Retinal pigment epithelial cell (primary cell): ENCODE results near the gene VSNL1.

Experiments
- DNase-seq: peaks from one replicate; pipeline ENCODE4 v3.0.0-alpha.2; 2010; ENCODE audit warnings: low read depth
- H3K4me3 ChIP-seq: 2 replicates; pipeline ENCODE4 v1.5.1; 2011; ENCODE audit warnings: mild to moderate bottlenecking, low read length, control low read depth, moderate library complexity
- TF ChIP-seq, protein P1 (sequence below): conservative IDR thresholded peaks from 2 replicates; pipeline ENCODE4 v1.5.1; 2011; ENCODE audit warnings: low read depth, low read length, control low read depth, inconsistent platforms

VSNL1 gene

DNA sequence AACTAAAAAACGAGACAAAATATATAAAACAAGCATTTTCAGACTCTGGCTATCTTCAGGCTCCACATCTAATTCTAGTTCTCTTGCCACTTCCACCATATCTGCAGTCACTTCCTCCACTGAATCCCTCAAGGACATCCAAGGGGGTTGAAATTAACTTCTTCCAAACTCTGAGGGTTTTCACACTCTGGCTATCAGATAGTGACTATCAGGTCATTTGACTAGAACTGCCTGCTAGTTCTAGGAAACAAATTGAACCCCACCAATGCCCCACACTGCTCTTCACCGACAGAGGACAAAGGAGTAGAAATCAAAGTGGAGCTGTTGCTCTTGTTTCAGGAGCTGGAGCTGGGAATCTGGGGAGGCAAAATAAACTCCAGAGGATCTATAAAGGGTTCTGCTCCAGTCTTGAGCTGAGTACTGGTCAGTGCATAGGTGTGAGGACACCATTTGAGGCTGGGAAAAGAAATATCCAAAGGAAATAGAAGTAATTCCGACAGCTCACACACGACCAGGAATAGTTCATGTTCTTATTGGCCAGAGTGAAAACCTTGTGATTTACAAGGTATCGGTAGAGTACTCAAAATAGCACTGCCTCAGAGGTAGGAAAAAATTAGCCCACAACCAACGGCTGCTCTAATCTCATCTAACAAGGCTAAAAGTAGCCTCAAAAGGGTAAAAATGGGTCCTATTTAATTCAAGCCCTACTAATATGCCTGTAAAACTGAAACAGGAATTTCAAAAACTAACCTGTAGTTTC, 141.8 kb downstream of the VSNL1 start:
- TF ChIP-seq, protein P1, sequence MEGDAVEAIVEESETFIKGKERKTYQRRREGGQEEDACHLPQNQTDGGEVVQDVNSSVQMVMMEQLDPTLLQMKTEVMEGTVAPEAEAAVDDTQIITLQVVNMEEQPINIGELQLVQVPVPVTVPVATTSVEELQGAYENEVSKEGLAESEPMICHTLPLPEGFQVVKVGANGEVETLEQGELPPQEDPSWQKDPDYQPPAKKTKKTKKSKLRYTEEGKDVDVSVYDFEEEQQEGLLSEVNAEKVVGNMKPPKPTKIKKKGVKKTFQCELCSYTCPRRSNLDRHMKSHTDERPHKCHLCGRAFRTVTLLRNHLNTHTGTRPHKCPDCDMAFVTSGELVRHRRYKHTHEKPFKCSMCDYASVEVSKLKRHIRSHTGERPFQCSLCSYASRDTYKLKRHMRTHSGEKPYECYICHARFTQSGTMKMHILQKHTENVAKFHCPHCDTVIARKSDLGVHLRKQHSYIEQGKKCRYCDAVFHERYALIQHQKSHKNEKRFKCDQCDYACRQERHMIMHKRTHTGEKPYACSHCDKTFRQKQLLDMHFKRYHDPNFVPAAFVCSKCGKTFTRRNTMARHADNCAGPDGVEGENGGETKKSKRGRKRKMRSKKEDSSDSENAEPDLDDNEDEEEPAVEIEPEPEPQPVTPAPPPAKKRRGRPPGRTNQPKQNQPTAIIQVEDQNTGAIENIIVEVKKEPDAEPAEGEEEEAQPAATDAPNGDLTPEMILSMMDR = no peak
- no peak overlapping the region for H3K4me3 ChIP-seq
- no peak for DNase-seq

- TF ChIP-seq, protein P1 = no peak
- no peak for DNase-seq
- no peak overlapping the region for H3K4me3 ChIP-seq
These were observed 143.5 kb downstream of the VSNL1 start for GRCh38 chr2:17683981-17684380.

DNA sequence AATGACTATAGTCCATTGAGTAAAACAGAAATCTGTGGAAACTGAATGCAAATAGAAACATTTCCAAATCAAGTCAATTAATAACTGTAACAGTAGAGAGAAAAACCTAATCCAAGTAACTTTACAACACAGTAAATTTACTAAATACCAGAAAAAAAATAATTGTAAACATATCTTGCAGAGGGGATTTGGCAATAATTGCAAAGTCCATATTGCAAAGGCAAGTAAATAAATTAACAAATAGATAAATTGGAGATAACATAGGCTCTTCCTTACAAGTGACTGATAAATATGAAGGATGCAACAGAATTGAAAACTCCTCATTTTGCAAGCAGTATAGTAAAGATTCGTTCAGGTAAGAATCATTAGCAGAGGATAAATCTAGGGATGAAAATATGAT, 148.1 kb downstream of the VSNL1 start:
- no peak overlapping the region for H3K4me3 ChIP-seq
- no peak for DNase-seq
- TF ChIP-seq, protein P1 = no peak

DNA sequence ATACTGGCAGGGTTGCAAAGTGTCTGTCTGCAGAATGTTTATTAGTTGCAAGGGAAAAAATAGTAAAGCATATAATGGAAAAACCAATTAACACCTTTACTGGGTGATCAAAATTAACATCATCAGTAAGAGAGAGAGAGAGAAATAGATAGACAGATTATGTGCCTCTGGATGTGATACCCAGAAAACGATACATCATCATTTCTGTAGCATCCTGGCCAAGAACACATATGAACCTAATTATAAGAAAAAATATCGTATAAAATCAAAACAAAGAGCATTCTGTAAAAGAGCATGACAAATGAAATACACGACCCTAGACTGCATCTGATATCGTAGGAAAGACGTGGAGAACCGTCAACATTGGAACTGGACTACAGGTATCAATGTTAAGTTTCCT, 148.5 kb downstream of the VSNL1 start:
- no peak overlapping the region for H3K4me3 ChIP-seq
- TF ChIP-seq, protein P1 = no peak
- DNase-seq = no peak

DNA sequence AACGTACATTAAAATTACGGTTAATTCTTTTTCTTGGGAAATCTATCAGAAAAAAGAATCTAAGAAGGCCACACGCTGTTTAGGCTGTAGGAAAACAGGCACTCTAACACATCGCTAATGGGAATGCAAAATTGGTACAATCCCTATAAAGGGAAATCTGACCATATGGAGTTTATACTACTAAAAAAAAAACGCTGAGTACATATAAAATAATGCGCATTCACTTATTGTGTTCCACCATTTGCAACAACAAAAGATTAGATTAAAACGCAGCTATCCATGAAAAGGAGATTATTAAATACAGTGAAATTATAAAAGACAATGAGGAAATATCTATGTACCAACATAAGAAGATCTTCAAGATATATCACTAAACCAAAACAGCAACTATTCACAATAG, 150.3 kb downstream of the VSNL1 start:
- TF ChIP-seq, protein P1 = no peak
- no peak for DNase-seq
- H3K4me3 ChIP-seq = no peak overlapping the region
